Natural killer cell treated with Interleukin-12 subunit alpha and Interleukin-12 subunit beta and Interleukin-15 and Interleukin-18, amount 100 ng/mL, for 72 hours (primary cell): ENCODE measurements around the gene DTX3L. TPM values are rescaled to one million over a fixed set of nuclear protein-coding genes. Genes with fewer than 3 reads are reported as not detected.
"Not testable (repeated sequence)": the region's sequence is repeated elsewhere in the genome, so short reads cannot be mapped to it uniquely, and the experiment has no call there.

Source experiments
- ATAC-seq, 2 donors: fragments of 150-1000 bp; cut with Tn5 transposase in 1 of 2; sonication (Bioruptor Pico), chemical (Tn5 transposase) in 1 of 2; 2 replicates each; pipeline ENCODE4 v1.10.0; 2021
- DNase-seq: peaks from one replicate; pipeline ENCODE4 v3.0.0; 2022; ENCODE audit warnings: low spot score
- H3K27ac Mint-ChIP-seq, 2 donors: 1 replicate in 1 of 2; 2 replicates in 1 of 2; pipeline ENCODE4 v1.8.0; 2022; ENCODE audit warnings: mixed read lengths in 2 of 2, mild to moderate bottlenecking in 1 of 2, moderate library complexity in 1 of 2
- H3K27me3 Mint-ChIP-seq, 2 donors: 1 replicate in 1 of 2; 2 replicates in 1 of 2; pipeline ENCODE4 v1.8.0; 2022; ENCODE audit warnings: mixed read lengths in 2 of 2
- H3K36me3 Mint-ChIP-seq: one replicate; pipeline ENCODE4 v1.8.0; 2022; ENCODE audit warnings: mixed read lengths
- H3K4me1 Mint-ChIP-seq, 2 donors: 1 replicate in 1 of 2; 2 replicates in 1 of 2; pipeline ENCODE4 v1.8.0; 2022; ENCODE audit warnings: low read depth in 2 of 2, mixed read lengths in 2 of 2, mild to moderate bottlenecking in 1 of 2
- H3K4me3 Mint-ChIP-seq: one replicate; pipeline ENCODE4 v1.8.0; 2022; ENCODE audit warnings: mixed read lengths
- H3K9me3 Mint-ChIP-seq: 2 replicates; pipeline ENCODE4 v1.8.0; 2022; ENCODE audit warnings: mixed read lengths
- total RNA-seq, 2 donors: library from RNA; stranded (reverse); gene quantifications; one replicate each; pipeline ENCODE4 v1.2.3, GENCODE V29; 2022

Gene DTX3L
- total RNA-seq, 2 donors from 2014 or later: 56.4 to 110 TPM

DNA sequence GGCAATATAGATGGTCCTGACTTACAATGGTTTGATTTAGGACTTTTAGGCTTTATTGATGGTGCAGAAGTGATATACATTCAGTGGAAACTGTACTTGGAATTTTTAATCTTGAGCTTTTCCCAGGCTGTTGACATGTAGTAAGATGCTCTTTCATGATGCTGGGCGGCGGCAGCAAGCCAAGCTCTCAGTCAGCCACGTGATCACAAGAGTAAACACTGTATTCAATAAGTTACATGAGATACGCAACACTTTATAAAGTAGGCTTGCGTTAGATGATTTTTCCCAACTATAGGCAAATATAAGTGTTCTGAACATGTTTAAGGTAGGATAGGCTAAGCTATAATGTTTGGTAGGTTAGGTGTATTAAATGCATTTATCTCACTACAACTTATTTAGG lies 18.0 kb upstream of the DTX3L start:
- H3K27ac Mint-ChIP-seq: no peak overlapping the region
- ATAC-seq (no peak), DNase-seq (no peak)
- no peak overlapping the region for H3K4me3 Mint-ChIP-seq
- peaks cover 28% of the 10 kb centered on the region for H3K36me3 Mint-ChIP-seq
- no peaks in the 10 kb centered on the region for H3K27me3 Mint-ChIP-seq
- no peaks in the 10 kb centered on the region for H3K9me3 Mint-ChIP-seq
- peaks cover 0 to 7% of the 10 kb centered on the region in 2 donors for H3K4me1 Mint-ChIP-seq

DNA sequence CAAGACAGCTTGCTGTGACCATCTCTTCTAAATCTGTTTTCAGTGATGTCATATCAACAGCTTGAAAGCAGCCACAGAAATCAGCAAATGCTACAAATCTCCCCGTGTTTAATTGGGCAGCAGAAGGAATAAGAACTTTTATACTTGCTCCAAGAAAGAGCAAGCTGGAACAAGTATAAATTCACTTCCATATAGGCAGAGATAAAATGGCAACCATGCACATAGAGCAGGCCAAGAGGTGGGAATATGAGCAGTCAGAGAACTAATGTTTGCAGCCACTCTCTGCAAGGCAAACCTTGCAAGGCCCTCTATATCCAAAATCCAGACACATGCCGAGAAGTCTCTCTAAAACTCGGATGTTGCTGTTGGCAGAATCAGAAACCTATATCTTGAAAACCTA lies 16.1 kb upstream of the DTX3L start:
- peaks cover 34% of the 10 kb centered on the region for H3K36me3 Mint-ChIP-seq
- H3K4me1 Mint-ChIP-seq: peaks cover 3 to 7% of the 10 kb centered on the region in 2 donors
- H3K27ac Mint-ChIP-seq: no peak overlapping the region
- H3K4me3 Mint-ChIP-seq: no peak overlapping the region
- DNase-seq (no peak), ATAC-seq (no peak)
- H3K27me3 Mint-ChIP-seq: no peaks in the 10 kb centered on the region
- H3K9me3 Mint-ChIP-seq: no peaks in the 10 kb centered on the region

DNA sequence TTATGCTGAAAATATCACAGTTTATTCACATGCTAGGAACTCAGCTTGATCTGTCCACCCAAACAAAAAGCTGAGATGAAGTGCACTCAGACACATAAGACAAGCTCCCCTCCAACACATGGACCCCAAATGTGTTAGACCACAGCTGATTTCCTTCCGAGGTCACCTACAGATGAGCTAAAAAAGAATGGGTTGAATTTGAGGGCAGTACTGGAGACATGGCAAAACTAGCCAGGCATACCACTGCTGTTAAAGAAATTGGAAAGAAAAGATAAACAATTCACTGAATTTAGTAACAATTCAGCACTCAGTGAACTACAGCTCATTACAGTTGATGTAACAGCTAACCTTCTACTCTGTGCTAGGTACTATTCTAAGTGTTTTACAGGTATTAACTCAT lies 15.5 kb upstream of the DTX3L start:
- Mint-ChIP-seq H3K4me1 (peaks cover 9% of the 10 kb centered on the region in 2 donors), H3K27ac (no peak overlapping the region), H3K36me3 (peaks cover 39% of the 10 kb centered on the region), H3K9me3 (no peaks in the 10 kb centered on the region), H3K27me3 (no peaks in the 10 kb centered on the region), H3K4me3 (no peak overlapping the region)
- no peak for ATAC-seq
- DNase-seq: no peak

DNA sequence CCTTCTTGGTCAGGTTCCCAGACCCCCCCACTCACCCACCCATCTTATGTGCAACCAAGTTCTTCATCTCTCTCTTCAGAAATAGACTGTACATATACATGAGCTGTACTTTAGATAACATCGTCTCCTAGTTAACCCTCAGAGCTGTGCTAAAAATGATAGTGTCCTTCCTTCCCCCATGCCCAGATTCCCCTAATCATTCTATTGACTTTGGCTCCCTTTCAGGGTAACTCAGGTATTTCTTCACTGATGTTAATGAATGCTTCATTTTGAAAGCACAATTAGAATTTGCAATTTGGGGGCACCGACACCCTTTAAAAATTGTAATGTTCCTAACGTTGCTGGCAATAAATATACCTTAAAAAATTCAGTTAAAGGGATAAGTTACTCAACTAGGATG lies 11.0 kb upstream of the DTX3L start:
- H3K27ac Mint-ChIP-seq: peak overlapping the region; percentile 1 to 14
- no peak overlapping the region for H3K4me3 Mint-ChIP-seq
- no peak for ATAC-seq
- no peaks in the 10 kb centered on the region for H3K9me3 Mint-ChIP-seq
- H3K27me3 Mint-ChIP-seq: no peaks in the 10 kb centered on the region
- H3K36me3 Mint-ChIP-seq: peaks cover 43% of the 10 kb centered on the region
- H3K4me1 Mint-ChIP-seq: peaks cover 15 to 17% of the 10 kb centered on the region in 2 donors
- no peak for DNase-seq

DNA sequence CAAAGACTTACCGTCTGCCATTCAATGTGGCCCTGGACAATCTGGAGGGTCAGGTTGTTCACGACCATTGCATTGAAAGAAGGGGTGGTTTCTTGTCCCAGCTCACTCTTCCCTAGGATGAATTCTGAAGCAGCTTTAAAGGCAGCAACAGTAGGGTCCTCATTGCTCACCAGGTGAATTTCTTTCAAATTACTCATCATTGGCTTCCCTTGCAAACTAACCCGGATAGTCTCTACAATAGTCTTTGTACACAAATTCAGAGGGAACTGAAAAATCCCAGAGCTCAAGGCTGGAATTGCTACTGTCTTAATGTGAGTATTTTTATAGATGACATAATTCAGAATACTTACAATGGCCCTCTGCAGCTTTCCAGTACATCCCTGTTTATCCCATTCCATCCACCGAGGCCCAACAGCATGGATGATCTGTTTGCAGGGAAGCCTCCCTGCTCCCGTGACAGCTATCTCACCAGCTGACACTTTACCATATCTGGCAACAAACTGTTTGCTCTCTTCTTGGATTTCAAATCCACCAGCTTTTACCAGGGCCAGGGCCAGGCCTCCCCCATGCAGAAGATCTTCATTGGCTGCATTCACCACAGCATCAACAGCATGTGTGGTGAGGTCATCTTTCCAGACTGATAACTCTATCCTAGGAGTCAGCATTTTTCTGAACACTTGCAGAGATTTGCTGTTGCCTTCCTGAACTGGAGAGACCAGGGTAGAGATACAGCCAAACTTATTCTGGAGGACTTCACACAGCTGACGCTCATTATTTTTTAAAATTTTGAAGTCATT lies 8.7 kb upstream of the DTX3L start:
- no peaks in the 10 kb centered on the region for H3K9me3 Mint-ChIP-seq
- ATAC-seq: no peak
- H3K36me3 Mint-ChIP-seq: peaks cover 39% of the 10 kb centered on the region
- no peak for DNase-seq
- no peak overlapping the region for H3K27ac Mint-ChIP-seq
- no peak overlapping the region for H3K4me3 Mint-ChIP-seq
- peaks cover 18 to 22% of the 10 kb centered on the region in 2 donors for H3K4me1 Mint-ChIP-seq
- no peaks in the 10 kb centered on the region for H3K27me3 Mint-ChIP-seq

DNA sequence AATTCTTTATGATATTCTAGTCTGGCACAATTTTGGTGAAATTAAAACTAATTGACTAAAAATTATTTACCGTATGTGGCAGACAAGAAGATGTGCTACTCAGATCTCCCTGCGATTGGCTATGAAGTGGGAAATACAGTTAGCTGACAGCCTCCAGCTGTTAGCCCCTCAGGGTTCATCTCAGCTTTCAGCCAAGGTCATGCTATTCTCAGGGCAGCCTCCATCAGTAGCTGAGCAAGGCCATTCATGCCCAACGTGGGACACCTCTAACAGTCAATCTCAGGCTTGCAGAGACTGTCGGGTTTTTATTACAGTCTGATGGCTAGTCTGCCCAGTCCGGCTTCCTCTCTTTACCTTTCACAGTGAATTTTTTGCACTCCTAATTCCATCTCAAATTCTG lies 6.8 kb upstream of the DTX3L start:
- no peaks in the 10 kb centered on the region for H3K27me3 Mint-ChIP-seq
- no peaks in the 10 kb centered on the region for H3K9me3 Mint-ChIP-seq
- ATAC-seq: no peak
- peaks cover 30 to 39% of the 10 kb centered on the region in 2 donors for H3K4me1 Mint-ChIP-seq
- H3K36me3 Mint-ChIP-seq: peaks cover 31% of the 10 kb centered on the region
- no peak overlapping the region for H3K4me3 Mint-ChIP-seq
- no peak for DNase-seq
- no peak overlapping the region for H3K27ac Mint-ChIP-seq

DNA sequence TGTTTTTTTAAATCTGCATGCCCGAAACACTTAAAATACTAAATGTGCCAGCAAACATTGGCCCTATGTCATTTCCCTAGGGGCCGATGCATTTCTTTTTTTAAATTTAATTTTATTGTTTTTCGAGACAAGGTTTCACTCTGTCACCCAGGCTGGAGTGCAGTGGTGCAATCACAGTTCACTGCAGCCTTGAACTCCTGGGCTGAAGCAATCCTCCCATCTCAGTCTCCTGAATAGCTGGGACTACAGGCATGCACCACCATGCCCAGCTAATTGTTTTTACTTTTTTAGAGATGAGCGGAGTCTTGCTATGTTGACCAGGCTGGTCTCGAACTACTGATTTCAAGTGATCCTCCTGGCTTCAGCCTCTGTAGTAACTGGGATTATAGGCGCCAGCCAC lies 5.5 kb upstream of the DTX3L start:
- DNase-seq (no peak), ATAC-seq (no peak)
- Mint-ChIP-seq H3K9me3 (no peaks in the 10 kb centered on the region), H3K27ac (no peak overlapping the region), H3K4me3 (no peak overlapping the region), H3K27me3 (no peaks in the 10 kb centered on the region), H3K36me3 (peaks cover 22% of the 10 kb centered on the region), H3K4me1 (peaks cover 39 to 42% of the 10 kb centered on the region in 2 donors)

DNA sequence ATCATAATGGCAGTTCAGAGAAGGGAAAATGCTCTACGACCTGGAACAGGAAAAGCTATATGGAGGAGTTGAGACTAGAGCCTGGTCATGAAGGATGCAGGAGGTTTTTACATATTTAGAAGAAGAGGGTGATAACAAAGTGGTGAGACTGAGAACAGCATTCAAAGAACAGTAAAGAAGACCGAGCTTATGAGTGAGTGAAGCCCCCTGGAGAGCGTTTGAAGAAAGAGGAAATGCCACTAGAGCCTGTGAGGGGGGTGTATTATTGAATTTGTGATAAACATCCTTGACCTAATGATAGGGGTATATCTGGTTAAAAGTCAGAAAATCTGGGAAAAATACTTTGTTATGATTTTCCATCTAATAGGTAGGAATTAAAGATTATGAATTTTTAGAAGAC lies 4.2 kb upstream of the DTX3L start:
- Mint-ChIP-seq H3K9me3 (no peaks in the 10 kb centered on the region), H3K27me3 (no peaks in the 10 kb centered on the region), H3K4me3 (no peak overlapping the region), H3K4me1 (peaks cover 37 to 41% of the 10 kb centered on the region in 2 donors), H3K36me3 (peaks cover 14% of the 10 kb centered on the region), H3K27ac (peak overlapping the region in 1 of 2 donors; percentile 3)
- DNase-seq: no peak
- no peak for ATAC-seq

DNA sequence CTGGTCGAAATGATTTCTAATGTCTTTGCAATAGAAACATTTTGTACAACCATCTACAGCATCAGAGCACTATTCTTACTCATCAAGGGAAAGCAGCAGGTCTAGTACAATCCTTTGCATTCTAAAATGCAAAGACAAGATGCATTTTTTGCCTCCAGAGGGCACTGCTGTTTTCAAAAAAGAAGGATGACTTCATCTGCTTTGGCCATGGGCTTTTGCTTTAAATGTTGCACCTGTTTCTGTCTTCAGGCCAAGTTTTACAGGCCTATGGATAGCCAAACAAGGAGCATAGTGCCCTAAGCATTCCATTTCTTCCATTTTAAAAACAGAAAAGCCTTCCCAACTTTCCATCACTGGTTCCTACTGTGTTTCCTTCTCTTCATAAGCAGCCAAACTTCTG lies 3.5 kb upstream of the DTX3L start:
- H3K4me3 Mint-ChIP-seq: no peak overlapping the region
- no peak for ATAC-seq
- peaks cover 10% of the 10 kb centered on the region for H3K36me3 Mint-ChIP-seq
- peaks cover 37 to 46% of the 10 kb centered on the region in 2 donors for H3K4me1 Mint-ChIP-seq
- DNase-seq: peak; percentile 66
- H3K27me3 Mint-ChIP-seq: no peaks in the 10 kb centered on the region
- H3K9me3 Mint-ChIP-seq: no peaks in the 10 kb centered on the region
- peak overlapping the region; percentile 11 to 99 for H3K27ac Mint-ChIP-seq

DNA sequence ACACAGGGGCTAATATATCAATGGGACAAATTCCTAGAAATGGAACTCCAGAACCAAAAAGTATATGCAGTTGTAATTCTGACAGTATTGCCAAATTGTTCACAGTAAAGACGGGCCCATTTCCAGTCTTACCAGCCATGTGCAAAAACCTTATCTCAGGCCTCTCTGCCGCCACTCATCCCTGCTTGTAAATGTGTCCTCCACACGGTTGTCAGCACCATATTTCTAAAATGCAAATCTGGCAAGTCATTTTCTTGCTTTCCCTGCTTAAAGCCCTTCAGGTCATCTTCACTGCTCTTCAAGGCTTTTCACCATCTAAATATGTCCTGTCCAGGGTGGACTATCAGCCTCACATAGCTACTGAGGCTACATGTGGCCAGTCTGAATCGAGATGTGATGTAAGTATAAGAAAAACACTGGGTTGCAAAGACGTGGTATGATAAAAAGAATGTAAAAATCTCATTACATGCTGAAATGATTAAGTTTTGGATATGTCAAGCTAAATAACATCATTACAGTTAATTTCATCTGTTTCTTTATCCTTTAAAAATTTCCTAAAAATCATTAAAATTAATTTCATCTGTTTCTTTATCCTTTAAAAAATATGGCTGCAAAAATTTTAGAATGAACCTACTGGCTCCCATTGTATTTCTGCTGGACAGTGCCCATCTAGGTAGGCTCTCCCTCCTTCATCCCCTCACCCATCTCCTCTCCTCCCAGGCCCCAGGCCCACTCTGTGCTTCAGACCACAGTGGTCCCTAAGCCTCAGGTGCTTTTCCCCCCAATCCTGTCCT lies 1.0 kb upstream of the DTX3L start:
- Mint-ChIP-seq H3K27ac (peak overlapping the region; percentile 99), H3K4me3 (peak overlapping the region; percentile 100), H3K36me3 (peaks cover 25% of the 10 kb centered on the region), H3K27me3 (no peaks in the 10 kb centered on the region), H3K9me3 (no peaks in the 10 kb centered on the region), H3K4me1 (peaks cover 54 to 64% of the 10 kb centered on the region in 2 donors)
- ATAC-seq (no peak), DNase-seq (no peak)

DNA sequence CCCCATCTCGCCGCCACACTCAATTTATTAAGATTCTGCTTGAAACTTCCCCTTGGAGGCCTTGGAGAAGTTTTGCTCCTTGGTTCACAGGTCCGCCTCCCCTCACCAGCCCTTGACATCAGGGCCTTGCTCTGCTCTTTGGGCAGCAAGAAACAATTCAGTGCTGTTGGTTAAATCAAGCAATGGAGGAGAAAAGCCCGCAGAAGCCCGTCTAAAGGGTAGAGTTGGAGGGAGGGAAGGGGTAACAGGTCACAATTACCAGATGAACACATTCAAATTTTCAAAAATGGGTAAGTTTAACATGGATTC lies 467 bp upstream of the DTX3L start:
- ATAC-seq (no peak), DNase-seq (no peak)
- Mint-ChIP-seq H3K4me1 (peaks cover 57 to 70% of the 10 kb centered on the region in 2 donors), H3K9me3 (no peaks in the 10 kb centered on the region), H3K4me3 (peak overlapping the region; percentile 100), H3K36me3 (peaks cover 30% of the 10 kb centered on the region), H3K27ac (peak overlapping the region; percentile 99), H3K27me3 (no peaks in the 10 kb centered on the region)

DNA sequence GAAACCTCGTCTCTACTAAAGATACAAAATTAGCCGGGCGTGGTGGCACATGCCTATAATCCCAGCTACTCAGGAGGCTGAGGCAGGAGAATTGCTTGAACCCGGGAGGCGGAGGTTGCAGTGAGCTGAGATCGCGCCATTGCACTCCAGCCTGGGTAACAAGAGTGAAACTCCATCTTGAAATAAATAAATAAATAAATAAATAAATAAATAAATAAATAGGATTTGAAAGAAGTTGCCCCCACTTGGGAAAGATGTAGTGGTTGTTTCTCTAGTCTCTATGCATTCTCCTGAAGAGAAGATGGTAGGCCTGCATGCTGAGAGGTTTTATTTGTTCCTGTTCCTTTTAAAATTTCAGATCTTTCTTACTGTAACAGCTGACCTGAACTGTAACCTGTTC lies 4.0 kb downstream of the DTX3L start:
- not testable (repeated sequence) for ATAC-seq, DNase-seq, H3K9me3 Mint-ChIP-seq, H3K27me3 Mint-ChIP-seq
- H3K36me3 Mint-ChIP-seq: peaks cover 49% of the 10 kb centered on the region
- peaks cover 53 to 60% of the 10 kb centered on the region in 2 donors for H3K4me1 Mint-ChIP-seq
- H3K27ac Mint-ChIP-seq: peak overlapping the region; percentile 70 to 71
- peak overlapping the region; percentile 15 for H3K4me3 Mint-ChIP-seq

DNA sequence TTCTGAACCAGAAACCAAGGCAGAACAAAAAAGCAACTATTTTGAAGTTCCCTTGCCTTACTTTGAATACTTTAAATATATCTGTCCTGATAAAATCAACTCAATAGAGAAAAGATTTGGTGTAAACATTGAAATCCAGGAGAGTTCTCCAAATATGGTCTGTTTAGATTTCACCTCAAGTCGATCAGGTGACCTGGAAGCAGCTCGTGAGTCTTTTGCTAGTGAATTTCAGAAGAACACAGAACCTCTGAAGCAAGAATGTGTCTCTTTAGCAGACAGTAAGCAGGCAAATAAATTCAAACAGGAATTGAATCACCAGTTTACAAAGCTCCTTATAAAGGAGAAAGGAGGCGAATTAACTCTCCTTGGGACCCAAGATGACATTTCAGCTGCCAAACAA lies 4.6 kb downstream of the DTX3L start:
- H3K27ac Mint-ChIP-seq: peak overlapping the region; percentile 70 to 71
- DNase-seq (no peak), ATAC-seq (no peak)
- H3K9me3 Mint-ChIP-seq: no peaks in the 10 kb centered on the region
- peaks cover 53 to 60% of the 10 kb centered on the region in 2 donors for H3K4me1 Mint-ChIP-seq
- H3K4me3 Mint-ChIP-seq: peak overlapping the region; percentile 15
- peaks cover 49% of the 10 kb centered on the region for H3K36me3 Mint-ChIP-seq
- no peaks in the 10 kb centered on the region for H3K27me3 Mint-ChIP-seq

DNA sequence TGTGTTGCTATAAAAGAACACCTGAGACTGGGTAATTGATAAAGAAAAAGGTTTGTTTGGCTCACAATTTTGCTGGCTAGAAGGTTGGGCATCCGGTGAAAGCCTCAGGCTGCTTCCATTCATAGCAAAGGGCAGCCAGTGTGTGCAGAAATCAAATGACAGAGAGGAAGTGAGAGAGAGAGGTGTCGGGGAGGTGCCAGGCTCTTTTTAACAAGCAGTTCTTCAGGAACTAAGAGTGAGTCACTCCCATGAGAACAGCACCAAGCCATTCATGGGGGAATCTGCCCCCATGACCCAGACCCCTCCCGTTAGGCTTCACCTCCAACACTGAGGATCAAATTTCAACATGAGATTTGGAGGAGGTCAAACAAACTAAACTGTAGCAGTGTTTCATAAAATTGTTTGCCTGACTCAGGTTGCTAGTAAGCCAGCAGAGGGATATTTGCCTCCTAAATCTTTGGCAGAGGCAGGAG lies 8.8 kb downstream of the DTX3L start:
- Mint-ChIP-seq H3K36me3 (peaks cover 40% of the 10 kb centered on the region), H3K27ac (peak overlapping the region; percentile 63 to 92), H3K9me3 (no peaks in the 10 kb centered on the region), H3K27me3 (no peaks in the 10 kb centered on the region), H3K4me3 (peak overlapping the region; percentile 17), H3K4me1 (peaks cover 51 to 56% of the 10 kb centered on the region in 2 donors)
- DNase-seq: peak; percentile 73
- ATAC-seq: peak; percentile 86 to 87
